Adrenal gland (tissue), 5 donors: Measurements from ENCODE around the gene CACTIN.

Experiments used
- POLR2A ChIP-seq, 2 donors: fragments of 450-650 bp; IDR thresholded peaks; one replicate each; pipeline ENCODE4 v1.6.1; 2017; ENCODE audit warnings: antibody characterized with exemption in 2 of 2, mild to moderate bottlenecking in 2 of 2, moderate library complexity in 1 of 2
- TF ChIP-seq, protein P1 (sequence below), 6 experiments: fragments of 450-650 bp in 4 of 6; fragments of 200-600 bp in 2 of 6; sonication (generic) in 1 of 6; IDR thresholded peaks; 1 replicate in 5 of 6; 2 replicates in 1 of 6; pipeline versions ENCODE4 v1.5.1 to v1.8.0; 2016 to 2021; ENCODE audit warnings: antibody characterized with exemption in 6 of 6, mild to moderate bottlenecking in 2 of 6, moderate library complexity in 1 of 6
- donor health status: DM: no; HTN: no; CAD: no.

DNA sequence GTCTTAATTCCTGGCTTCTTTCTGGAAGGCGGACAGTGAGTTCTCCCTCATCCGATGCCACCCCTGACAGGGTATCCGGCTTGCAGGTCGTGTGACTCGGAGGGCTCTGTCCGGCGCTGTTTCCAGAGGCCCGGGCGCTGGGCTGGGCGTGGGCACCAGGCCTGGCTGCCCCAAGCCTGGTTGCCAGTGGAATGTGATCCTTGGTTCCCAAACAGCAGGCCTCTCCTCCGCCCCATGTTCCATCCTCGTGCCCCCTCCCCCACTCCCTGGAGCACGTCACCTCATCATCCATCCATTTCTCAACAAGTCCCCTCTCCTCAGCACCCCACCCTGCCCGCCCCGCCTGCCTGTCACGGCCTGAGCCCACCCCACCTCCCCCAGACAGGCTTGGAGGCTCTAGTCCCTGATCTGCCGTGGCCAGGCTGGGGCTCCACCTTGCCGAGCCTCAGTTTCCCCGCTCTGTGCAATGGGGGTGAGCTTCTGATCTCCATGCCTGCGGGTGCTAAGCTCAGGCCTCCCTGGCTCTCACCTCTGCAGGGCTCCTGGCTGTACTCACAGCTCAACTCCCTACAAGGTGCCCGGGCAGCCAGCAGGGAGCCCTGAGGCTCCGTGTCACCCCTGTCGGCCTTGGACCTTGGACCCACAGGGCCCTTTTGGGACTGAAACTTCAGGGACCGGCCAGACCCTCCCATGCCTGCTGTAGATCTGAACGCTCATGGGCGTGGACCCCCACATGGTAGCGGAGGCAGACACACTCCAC, 22.2 kb downstream of the CACTIN start:
- TF ChIP-seq, protein P1, sequence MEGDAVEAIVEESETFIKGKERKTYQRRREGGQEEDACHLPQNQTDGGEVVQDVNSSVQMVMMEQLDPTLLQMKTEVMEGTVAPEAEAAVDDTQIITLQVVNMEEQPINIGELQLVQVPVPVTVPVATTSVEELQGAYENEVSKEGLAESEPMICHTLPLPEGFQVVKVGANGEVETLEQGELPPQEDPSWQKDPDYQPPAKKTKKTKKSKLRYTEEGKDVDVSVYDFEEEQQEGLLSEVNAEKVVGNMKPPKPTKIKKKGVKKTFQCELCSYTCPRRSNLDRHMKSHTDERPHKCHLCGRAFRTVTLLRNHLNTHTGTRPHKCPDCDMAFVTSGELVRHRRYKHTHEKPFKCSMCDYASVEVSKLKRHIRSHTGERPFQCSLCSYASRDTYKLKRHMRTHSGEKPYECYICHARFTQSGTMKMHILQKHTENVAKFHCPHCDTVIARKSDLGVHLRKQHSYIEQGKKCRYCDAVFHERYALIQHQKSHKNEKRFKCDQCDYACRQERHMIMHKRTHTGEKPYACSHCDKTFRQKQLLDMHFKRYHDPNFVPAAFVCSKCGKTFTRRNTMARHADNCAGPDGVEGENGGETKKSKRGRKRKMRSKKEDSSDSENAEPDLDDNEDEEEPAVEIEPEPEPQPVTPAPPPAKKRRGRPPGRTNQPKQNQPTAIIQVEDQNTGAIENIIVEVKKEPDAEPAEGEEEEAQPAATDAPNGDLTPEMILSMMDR (IDR thresholded peaks at IDR 0.05), result no peak
- no peak for TF ChIP-seq POLR2A (IDR thresholded peaks at IDR 0.05)
